ENCODE results near the gene SMAD3. TPM values are rescaled to one million over a fixed set of nuclear protein-coding genes. Genes with fewer than 3 reads are reported as not detected.

Gene SMAD3
- total and polyA plus RNA-seq, 2 of the 4 experiments (the other 2 are of a cell fraction) = 71.0 to 177 TPM

DNA sequence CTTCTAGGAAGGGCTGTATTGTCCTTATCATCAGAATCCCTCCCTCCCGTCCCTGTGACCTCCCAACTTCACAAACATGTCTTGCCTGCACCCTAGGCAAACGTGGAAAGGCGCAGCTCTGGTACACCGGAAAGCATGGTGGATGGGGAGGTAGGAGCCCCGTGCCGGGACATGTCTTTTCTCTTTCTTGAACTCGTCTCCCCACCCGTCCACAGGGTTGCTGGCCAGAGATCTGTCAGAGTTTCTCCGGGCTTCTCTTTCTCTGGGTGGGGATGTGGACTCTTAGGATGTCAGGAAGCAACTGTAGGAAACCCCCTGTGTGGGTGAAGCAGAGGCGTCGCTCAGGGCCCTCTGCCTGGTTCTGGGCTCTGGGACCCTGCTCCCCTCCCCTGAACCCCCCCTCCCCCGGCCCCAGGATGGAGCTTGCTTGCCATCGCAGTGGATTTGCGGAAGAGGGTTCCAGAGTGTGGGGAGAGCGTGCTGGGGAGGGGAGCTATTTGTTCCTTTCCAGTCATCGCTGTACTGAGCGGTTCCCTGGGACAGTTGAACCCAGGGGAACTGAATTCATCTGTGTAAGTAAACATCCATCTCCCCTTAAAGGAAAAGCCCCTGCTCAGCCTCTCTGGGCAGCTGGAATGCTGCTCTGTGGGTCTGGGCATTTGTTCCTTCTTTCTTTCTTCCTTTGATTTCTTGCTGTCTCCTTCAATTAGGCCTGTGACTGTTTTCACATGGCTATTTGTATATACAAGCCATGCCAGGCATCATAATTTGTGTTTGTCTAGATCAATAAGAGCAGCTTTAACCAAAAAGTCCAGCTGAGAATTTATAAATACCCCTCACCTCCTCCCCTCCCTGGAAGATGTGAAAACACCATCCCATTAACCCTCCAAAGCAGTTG is 72.8 kb downstream of the SMAD3 start (continued):
- TF ChIP-seq, protein P1, sequence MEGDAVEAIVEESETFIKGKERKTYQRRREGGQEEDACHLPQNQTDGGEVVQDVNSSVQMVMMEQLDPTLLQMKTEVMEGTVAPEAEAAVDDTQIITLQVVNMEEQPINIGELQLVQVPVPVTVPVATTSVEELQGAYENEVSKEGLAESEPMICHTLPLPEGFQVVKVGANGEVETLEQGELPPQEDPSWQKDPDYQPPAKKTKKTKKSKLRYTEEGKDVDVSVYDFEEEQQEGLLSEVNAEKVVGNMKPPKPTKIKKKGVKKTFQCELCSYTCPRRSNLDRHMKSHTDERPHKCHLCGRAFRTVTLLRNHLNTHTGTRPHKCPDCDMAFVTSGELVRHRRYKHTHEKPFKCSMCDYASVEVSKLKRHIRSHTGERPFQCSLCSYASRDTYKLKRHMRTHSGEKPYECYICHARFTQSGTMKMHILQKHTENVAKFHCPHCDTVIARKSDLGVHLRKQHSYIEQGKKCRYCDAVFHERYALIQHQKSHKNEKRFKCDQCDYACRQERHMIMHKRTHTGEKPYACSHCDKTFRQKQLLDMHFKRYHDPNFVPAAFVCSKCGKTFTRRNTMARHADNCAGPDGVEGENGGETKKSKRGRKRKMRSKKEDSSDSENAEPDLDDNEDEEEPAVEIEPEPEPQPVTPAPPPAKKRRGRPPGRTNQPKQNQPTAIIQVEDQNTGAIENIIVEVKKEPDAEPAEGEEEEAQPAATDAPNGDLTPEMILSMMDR (conservative IDR thresholded peaks at IDR 0.05; ENCODE audit: low read depth, low read length) = no peak
- TF ChIP-seq POLR2A (IDR thresholded peaks at IDR 0.05; ENCODE audit: low read depth, low read length) = no peak
